Measurements from ENCODE around the gene CHRDL2.

The CHRDL2 gene

GRCh38 chr11:74710281-74710938, 20.8 kb downstream of the CHRDL2 start:
- DNase-seq (ENCODE audit: low spot score): no peak

DNA sequence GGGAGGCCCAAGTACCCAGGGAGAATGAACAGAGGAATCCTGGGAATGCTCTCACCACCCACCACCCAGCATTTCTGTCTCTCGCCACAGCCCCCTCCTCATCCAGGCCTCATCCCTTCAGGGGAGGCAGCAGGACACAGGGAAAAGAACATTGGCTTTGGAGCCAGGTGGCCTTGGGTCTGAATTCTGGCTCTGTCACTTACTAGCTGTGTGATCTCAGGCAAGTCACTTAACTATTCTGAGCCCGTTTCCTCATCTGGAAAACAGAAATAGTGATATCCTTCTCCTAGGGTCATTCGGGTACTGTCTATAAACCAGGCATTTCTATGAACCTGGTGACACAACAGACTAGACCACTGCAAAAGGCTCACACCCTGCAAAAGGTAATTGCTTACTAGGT, 22.1 kb downstream of the CHRDL2 start:
- no peak for DNase-seq (ENCODE audit: low spot score)

- no peak for DNase-seq (ENCODE audit: low spot score)
Measured at GRCh38 chr11:74707602-74708510, 23.4 kb downstream of the CHRDL2 start.

DNA sequence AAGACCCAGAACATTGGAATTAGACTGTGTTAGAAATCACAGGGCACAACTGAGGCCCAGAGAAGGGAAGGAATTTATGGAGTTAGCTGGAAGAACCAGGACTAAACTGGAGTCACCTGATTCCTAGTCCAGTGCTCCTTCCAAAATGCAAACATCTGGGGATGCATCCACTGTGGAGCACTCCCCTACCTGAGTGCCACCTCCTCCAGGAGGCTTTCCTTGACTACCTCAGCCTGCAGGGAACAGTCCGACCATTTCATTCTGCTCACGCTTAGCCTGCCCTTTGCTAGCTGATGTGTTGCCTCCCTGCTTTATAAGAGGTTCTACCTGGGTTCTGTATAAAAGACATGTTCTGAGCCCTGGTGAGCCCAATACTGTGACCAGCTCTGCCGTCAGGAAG, 24.0 kb downstream of the CHRDL2 start:
- DNase-seq (ENCODE audit: low spot score): no peak

- no peak for DNase-seq (ENCODE audit: low spot score)
Measured at GRCh38 chr11:74703211-74703610, 28.0 kb downstream of the CHRDL2 start.

GRCh38 chr11:74702383-74703007, 28.7 kb downstream of the CHRDL2 start:
- peak; percentile 51 for DNase-seq (ENCODE audit: low spot score)

DNA sequence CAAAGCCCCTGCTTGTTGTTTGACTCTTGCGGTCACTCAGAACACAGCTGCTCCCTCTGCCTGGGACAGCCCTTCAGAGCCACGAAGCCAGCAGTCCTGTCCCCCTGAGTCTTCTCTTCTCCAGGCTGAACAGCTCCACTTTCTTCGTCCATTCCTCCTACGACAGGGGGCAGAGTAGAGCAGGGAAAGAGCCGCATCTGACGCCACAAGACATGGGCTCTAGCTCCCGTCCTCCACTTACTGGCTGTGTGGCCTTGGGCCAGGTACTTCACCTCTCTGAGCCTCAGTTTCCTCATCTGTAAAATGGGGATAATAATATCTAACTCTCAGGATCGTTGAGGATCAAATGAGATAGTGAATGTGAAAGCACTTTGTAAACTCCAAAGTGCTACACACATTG, 29.9 kb downstream of the CHRDL2 start:
- DNase-seq (ENCODE audit: low spot score): no peak

GRCh38 chr11:74699615-74700396, 31.4 kb downstream of the CHRDL2 start:
- no peak for DNase-seq (ENCODE audit: low spot score)

GRCh38 chr11:74697722-74698121, 33.5 kb downstream of the CHRDL2 start:
- no peak for DNase-seq (ENCODE audit: low spot score)

GRCh38 chr11:74696939-74697675, 34.1 kb downstream of the CHRDL2 start:
- no peak for DNase-seq (ENCODE audit: low spot score)

GRCh38 chr11:74696500-74696899, 34.7 kb downstream of the CHRDL2 start:
- no peak for DNase-seq (ENCODE audit: low spot score)

GRCh38 chr11:74695705-74696280, 35.4 kb downstream of the CHRDL2 start:
- no peak for DNase-seq (ENCODE audit: low spot score)

DNA sequence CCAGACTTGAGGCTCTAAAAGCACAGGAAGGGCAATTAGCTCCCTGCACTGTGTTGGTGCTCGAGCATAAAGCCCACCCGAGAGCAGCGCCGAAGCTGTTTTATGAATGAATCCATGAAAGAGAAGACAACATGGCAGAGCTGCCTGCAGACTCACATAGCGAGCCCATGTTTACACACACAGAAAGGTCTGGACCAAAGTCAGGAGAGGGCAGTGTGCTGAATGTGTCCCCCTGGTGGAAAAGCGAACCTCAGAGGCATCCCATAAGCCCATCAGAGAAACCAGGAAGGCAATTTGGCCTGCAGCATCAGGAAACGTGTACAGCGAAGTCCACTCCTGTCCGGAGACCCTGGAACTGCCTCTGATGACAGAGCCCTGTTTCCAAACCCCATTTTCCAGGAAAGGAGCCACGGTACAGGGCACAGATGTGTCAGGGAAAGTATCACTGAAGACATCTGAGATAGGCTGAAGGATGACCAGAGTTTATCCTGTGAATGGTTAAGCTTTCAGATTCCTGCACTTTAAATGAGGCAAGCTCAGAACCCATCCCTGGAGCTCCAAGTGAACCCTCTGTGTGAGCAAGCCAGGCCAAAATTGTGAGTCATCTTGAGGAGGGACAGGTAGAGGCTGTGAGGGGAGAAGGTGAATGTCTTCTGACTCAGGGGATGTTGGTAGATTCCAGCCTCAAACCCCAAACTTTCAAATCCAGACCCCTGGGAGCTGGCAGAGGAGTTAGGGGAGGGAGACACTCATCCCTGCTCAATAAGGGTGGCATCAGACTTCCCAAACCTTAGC, 36.9 kb downstream of the CHRDL2 start:
- no peak for DNase-seq (ENCODE audit: low spot score)

DNA sequence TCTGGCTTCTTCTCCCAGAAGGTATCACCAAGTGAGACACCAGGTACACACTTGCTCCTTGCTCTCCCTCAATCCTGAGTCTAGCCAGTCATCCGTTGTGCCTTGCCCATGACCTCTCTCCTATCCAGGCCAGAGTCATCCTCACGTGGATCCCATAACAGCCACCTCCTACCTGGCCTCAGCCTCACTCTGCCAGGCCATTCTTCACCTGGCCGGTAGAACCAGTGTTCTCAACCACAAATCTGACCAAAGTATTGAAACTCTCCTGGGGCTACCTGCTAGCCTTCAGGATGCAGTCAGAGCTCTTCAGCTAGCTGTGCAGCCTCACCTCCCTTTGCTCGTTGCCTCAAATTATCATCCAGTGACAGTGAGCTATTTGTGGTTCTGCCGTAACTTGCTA, 37.7 kb downstream of the CHRDL2 start:
- no peak for DNase-seq (ENCODE audit: low spot score)

- no peak for DNase-seq (ENCODE audit: low spot score)
Measured at GRCh38 chr11:74691755-74692154, 39.5 kb downstream of the CHRDL2 start.

DNA sequence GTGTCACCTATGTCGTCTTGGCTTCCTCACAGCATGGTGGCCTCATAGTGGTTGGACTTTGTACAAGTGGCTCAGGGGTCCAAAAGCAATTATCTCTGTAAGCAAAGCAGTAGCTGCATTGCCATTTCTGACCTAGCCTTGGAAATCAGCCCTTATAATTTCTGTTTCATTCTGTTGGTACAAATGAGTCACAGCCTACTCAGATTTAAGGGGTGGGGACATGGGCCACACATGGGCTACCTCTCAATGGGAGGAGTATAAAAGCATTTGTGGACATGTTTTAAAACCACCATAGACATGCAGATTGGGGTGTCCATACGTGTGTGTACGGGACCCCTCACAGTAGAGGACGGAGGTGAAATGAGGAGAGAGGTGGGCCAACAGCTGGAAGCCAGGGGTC, 41.6 kb downstream of the CHRDL2 start:
- no peak for DNase-seq (ENCODE audit: low spot score)

DNA sequence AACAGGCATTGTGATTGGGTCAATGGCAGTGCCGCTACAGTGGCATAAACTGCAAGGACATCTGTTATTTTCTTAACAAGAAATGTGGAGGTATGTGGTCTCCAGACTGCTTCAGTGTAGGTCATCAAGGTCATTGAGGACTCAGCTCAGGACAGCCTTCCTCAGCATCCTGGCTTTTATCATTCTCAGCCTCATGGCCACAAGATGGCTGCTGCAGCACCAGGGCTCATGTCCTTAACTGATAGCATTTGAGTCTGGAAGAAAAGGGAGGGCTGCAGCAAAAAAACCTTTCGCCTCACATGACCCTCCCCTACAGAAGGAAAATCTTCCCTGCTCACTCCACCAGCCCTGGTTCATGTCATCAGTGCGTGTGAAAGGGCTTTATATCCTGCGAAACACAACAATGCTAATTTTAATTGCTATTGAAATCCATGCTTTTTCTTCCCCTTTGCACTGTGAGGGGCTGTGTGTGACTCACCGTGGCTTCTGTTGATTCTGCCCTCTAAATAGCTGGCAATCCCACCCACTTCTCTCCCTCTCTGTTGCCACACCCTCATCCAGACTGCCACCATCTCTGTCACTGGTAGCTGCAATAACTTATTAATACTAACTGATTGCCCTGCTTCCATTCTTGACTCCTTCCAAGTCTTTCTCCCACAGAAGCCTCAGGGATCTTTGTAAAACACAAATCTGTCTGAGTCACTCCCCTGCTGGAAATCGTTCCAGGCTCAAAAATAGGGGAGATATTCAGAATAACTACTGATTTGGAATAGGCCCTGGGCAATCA, 43.8 kb downstream of the CHRDL2 start:
- DNase-seq (ENCODE audit: low spot score): no peak

- no peak for DNase-seq (ENCODE audit: low spot score)
Measured at GRCh38 chr11:74686792-74687191, 44.4 kb downstream of the CHRDL2 start.

- peak; percentile 5 for DNase-seq (ENCODE audit: low spot score)
Measured at GRCh38 chr11:74685905-74686304, 45.3 kb downstream of the CHRDL2 start.

All from CD4-positive, alpha-beta T cell treated with Interleukin-2 at 100 ng/mL for 4 hours (primary cell).